Measurements from ENCODE around the gene BBS9. TPM values are rescaled to one million over a fixed set of nuclear protein-coding genes. Genes with fewer than 3 reads are reported as not detected.
"Not testable (repeated sequence)": the region's sequence is repeated elsewhere in the genome, so short reads cannot be mapped to it uniquely, and the experiment has no call there.

The BBS9 gene
- total RNA-seq, 1 experiment from 2014 or later, result 3.8 TPM

DNA sequence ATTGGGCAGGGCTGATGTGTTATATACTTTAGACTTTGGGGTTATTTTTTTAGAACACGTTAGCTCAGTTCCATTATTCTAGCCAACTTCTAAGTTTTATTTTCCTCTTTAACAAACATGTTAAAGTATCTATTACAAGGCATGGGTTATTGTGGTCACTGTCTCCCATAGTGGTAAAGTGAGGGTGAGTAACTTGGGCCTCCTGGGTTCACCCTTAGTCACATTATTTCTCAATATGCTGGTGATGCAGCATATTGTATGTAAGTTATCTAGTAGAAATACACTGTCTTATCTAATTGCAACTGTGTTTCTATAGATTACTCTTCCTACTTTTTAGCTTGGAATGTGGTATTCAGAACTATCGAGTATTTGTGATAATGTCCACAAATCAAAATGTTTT lies 65.9 kb downstream of the BBS9 start:
- DNase-seq (ENCODE audit: low spot score), result no peak

DNA sequence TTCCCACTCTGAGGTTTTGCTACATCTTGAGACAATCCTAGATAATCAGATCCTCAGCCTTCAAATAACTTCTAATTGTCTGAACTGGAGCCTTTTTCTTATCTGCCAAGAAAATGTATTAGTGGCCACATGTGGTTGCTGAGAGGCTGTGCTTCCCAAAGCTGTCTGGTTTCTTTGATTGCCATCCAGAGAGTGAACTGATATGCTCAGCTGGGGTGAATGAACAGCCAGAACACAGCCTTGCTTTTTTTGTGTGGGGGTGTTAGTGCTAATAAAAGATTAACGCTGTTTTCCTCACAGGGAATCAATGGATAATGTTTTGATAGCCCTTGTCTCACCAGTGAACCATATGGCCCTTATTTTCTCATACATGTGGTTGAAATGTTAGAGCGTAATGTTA lies 66.9 kb downstream of the BBS9 start:
- DNase-seq (ENCODE audit: low spot score), result no peak

DNA sequence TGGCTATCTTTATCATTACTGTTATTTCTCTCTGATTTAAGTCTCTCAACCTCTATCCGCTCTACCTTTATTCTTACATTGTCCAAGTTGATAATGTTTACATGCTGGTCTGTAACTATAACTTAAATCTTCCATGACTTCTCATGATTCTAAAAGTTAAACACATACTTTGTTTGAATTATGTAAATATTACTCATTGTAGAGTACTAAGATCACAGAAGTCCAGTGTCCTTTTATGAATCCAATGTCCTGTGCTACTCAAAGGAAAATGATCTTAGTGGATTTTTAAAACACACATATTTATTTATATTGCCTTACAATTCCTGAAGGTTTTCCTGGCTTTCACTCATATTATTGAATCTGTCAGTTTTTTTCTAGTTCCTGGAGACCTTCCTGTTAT lies 70.9 kb downstream of the BBS9 start:
- no peak for DNase-seq (ENCODE audit: low spot score)

DNA sequence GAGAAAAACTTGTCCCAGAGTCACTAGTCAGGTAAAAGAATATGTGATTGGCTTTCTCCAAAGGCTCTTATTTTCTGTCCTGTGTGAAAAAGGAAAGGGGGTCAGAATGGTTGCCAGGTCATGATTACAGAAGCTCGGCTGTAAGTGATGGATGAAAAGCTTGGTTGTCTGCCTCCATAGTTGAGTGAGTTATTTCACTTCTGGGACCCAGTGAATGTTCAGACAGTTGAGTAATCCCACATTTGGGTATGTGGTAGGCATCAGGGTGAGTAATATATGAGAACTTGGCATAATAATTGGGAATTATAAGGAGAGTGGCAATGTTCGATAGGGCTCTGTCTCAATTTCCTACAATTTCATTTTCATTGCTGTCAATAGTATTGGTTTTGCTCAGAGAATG lies 72.5 kb downstream of the BBS9 start:
- DNase-seq (ENCODE audit: low spot score), result no peak

DNA sequence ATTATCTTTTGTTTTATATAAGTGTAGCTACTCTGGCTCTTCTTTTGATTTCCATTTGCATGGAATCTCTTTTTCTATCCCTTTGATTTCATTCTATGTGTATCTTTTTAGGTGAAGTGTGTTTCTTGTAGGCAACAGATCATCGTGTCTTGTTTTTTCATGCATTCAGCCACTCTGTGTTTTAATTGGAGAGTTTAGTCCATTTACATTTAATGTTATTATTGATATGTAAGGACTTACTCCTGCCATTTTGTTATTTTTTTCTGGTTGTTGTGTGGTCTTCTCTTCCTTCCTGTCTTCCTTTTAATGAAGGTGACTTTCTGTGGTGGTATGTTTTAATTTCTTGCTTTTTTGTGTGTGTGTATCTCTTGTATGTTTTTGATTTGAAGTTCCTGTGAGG lies 81.6 kb downstream of the BBS9 start:
- no peak for DNase-seq (ENCODE audit: low spot score)

DNA sequence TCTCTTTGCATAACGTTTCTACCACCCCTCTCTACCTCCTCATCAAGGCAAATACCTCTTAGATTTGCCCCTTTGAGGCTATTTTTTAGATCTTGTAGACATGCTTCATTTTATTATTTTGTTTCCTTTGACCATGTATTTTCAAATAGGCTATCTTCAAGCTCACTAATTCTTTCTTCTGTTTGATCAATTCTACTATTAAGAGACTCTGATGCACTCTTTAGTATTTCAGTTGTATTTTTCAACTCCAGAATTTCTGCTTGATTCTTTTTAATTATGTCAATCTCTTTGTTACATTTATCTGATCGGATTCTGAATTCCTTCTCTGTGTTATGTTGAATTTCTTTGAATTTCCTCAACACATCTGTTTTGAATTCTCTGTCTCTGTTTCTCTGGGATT lies 82.8 kb downstream of the BBS9 start:
- DNase-seq (ENCODE audit: low spot score), result no peak

DNA sequence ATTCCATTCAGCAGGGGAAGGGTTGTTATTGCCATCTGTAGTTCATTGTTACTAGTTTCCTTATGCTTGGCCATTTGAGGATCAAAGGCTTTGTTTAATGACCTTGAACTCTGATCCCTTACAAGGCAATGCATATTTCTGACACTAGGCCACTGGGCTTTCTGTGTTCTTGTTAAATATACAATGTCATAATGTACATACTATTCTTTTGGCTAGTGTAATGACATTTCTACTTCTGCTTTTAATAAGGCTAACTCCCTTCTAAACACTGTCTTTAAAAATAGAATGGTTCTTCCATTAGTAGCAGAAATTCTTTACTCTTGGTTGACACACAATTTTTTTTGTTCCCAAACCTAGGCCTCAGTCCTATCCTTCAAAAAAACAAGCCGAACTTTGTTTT lies 86.6 kb downstream of the BBS9 start:
- no peak for DNase-seq (ENCODE audit: low spot score)

DNA sequence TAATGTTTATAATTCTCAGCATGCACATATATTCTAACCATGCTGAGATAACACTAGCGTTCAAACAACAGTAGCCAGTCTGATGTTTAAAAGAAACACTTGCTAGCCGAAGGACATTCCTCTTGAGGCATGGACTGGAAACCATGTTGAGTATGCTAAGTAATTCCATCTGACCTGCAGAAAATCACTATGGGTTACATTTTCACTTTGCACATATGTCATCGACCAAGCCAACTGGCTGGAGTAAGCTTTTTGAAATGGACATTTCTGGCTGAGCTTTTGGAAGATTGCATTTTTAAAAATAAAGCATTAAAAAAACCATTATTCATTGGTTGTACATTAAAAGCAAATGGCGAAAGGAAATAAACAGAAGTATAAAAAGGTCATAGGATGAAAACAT lies 88.2 kb downstream of the BBS9 start:
- DNase-seq (ENCODE audit: low spot score), result no peak

DNA sequence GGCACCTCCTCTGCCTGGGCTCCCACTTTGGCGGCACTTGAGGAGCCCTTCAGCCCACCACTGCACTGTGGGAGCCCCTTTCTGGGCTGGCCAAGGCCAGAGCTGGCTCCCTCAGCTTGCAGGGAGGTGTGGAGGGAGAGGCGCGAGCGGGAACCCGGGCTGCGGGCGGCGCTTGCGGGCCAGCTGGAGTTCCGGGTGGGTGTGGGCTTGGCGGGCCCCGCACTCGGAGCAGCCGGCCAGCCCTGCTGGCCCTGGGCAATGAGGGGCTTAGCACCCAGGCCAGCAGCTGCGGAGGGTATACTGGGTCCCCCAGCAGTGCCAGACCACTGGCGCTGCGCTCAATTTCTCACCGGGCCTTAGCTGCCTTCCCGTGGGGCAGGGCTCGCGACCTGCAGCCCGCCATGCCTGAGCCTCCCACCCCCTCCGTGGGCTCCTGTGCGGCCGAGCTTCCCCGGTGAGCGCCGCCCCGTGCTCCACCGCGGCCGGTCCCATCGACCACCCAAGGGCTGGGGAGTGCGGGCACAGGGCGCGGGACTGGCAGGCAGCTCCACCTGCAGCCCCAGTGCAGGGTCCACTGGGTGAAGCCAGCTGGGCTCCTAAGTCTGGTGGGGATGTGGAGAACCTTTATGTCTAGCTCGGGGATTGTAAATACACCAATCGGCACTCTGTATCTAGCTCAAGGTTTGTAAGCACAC lies 89.6 kb downstream of the BBS9 start:
- DNase-seq (ENCODE audit: low spot score), result not testable (repeated sequence)

DNA sequence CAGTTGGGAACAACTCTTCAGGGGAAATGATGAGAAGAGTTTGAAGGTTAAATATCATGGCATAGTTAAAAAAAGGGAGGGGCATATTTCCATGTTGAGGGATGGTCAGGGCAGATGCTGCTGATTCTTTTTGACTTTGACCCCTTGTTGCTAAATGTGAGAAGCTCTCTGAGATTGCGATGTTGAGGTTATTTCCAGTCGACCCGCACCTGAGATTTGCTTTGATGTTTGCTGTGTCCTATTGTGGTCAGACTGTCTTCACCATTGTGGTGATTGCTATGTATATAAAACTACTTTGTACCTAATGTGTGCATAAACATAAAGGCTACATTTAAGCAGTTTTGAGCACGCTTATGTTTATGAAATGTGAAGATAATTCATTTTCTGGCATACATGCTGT lies 90.9 kb downstream of the BBS9 start:
- DNase-seq (ENCODE audit: low spot score), result no peak

DNA sequence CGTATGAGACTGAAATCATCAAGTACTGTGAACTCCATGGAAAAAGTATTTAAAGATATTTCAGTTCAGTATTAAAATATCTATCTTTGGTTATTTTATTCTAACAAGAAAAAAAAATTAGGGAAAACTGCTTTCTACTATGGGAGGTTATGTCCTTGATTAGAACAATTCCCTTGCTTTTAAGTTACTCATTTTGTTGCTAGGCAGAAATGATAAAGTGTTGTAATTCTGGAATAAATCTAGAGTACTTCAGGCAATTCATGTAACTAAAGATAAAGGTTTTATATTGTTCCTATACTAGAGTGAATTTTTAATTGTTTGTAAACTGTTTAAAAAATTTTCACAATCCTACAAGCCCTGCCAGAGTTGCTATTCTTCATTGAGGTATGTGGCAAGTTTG lies 92.0 kb downstream of the BBS9 start:
- DNase-seq (ENCODE audit: low spot score), result no peak

DNA sequence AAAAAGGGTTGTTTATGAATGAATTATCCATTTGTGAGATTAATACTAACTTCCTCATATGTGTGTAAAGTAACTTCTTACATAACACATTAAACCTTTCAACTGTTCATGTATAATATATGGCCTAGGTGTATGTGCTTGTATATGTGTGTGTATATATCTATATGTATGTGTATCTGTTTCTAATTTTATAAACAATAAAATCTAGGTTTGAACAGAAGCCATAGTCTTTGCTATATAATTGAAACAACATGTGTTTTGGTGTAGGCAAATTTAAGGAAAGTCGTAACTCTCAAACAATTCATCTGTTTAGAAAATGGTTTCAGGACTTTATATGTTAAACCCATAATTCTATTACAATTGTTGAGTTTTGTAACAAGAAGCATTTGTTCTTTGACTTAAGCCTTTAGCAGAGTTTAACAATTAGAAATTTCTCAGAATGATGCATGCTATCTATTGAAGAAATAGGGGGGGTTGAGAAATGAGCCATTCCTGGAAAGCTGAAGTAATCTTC lies 103.3 kb downstream of the BBS9 start:
- no peak for DNase-seq (ENCODE audit: low spot score)

DNA sequence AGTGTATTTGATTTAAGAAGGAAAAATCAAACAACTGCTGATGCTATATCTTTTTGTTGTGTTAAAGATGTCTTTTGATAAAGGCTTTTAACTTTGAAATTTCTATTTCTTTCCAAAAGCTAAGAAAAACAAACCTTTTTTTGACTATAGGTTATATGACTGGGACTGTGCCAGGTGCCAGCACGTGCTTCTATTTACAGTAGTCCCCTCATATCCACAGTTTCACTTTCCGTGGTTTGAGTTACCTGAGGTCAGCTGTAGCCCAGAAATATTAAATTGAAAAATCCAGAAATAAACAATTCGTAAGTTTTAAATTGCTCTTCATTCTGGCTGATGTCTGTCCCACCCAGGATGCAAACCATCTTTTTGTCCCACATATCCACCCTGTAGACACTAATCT lies 104.3 kb downstream of the BBS9 start:
- DNase-seq (ENCODE audit: low spot score), result no peak

DNA sequence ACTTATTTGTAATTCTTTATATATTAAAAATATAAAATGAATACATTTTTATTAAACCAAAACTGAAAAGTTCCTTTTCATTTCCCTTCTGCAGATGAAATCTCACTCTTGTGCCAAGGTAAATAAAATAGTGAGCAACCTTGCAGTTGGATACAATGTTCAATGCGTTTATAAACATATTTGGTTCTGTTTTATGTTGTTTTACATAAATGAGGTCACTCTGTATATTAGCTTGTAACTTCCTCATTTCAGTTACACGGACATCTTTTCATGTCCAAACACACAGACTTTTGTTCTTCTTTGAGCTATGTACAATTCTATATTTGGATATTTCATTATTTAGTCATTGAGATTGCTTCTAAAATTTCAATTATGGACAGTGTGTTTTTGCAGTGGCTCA lies 107.7 kb downstream of the BBS9 start:
- DNase-seq (ENCODE audit: low spot score), result no peak

DNA sequence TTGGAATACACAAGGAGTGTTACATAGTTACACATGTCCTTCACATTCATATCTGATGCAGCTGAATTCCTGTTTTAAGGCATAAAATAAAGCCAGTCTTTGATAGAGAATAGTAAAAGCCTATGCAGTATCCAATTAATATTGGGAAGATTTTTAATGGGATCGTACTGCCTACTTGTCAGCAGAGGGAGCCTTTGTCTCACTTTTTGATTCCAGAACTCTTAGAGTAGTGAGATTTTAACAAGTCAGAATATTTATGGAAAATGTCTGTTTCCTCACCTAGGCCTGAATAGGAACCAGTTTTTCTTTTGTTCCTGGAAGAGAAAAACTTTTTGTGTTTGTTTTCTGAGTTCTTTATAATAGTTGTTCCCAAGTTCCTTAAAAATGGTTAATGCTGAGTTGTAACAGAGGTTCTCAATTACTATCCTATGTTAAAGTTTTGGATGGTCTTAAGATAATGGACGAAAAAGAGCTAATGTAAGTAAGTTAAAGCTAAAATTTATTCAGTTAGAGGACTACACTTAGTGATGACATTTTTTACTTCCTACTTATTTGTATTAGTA lies 114.0 kb downstream of the BBS9 start:
- DNase-seq (ENCODE audit: low spot score), result peak; percentile 65

DNA sequence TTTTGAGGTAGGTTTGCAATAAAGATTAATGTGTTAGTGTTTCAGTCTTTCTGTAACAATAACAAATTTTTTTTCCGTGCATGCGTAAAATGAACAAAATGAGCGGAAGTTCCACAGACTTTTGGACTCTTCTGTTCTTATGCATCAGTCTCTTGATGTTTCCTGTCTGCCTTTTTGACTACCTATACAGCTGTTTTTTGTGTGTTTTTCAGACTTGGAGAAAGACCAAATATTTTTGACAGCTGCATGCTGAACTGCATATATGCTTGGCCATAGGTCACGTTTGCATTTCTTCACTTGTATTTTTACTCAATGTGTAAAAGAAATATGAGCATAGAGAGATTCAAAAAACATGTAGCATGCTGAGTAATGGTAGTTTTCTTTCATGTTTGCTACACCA lies 119.3 kb downstream of the BBS9 start:
- no peak for DNase-seq (ENCODE audit: low spot score)

DNA sequence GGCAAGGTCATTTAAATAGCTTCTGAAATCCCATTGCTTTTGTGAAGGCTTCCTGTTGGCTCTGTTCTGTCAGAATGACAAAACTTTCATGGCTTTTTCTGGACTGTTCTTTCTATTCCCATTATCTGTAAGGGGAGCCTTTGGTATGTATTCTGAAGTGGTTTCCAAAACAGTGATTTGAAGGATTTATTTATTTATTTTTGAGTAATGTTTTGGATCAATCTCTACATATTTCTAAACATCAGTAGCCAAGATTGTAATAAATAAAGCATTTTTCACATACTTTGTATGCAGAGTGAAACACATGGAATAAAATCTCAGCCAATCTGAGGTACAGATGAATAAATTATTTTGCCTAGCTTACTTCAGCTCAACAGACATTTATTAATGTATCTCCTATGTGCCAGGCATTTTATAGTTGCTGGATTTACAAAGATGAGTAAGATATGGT lies 121.1 kb downstream of the BBS9 start:
- no peak for DNase-seq (ENCODE audit: low spot score)

DNA sequence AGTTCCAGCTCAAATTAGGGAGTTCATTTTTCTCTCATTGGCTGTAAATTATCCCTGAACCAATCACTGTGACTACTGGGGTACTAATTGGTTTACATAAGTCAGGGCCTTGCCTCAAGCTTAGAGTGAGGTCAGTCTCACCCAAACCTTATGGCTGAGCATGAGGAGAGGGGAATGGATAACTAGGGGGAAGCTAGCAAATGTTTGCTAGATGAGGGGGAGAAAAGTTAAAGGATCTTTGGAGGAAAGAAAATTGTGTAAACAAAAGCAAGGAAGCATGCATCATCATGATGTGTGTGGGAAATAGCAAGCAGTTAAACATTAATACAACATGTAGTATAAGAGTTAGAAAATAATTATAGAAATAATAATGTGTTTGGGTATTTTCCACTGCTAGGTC lies 121.9 kb downstream of the BBS9 start:
- DNase-seq (ENCODE audit: low spot score), result no peak

DNA sequence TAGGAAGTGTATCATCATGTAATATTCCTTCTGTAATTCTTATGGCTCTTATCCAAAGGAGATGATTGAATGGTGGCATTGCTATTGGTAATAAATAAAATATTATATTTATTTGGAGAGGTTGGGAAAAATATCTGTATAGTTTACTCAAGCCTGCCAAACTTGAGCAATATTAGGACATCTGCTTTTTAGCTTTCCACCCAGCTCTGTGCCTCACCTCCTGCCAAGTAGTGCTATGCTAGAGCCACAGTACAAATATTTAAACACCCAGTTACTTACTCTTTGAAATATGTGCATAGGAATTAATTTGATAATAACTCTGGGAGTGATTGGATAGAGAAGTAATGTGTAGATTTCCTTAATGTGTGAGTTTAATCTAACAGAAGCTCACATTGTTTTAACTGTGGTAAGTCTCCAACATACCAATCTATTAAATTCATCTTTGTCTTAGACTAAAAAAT lies 129.2 kb downstream of the BBS9 start:
- DNase-seq (ENCODE audit: low spot score), result no peak

DNA sequence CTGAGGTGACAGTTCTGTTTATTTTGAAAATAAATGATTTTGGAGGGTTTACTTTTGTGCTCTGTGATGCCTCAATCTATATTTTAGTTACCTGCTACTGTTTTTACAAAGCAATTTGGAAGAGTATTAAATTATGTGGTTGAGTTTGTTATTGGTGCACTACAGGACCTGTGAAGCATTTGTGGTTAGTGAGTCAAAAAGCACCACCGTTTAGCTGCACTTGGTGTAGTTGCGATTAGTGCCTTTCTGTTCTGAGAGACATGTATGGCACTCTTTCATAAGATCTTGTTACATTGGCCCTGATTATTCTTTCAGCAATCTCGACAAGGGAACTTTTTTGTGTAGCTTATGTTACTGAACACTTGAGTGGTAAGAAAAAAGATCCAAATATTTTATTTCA lies 132.2 kb downstream of the BBS9 start:
- DNase-seq (ENCODE audit: low spot score), result no peak

DNA sequence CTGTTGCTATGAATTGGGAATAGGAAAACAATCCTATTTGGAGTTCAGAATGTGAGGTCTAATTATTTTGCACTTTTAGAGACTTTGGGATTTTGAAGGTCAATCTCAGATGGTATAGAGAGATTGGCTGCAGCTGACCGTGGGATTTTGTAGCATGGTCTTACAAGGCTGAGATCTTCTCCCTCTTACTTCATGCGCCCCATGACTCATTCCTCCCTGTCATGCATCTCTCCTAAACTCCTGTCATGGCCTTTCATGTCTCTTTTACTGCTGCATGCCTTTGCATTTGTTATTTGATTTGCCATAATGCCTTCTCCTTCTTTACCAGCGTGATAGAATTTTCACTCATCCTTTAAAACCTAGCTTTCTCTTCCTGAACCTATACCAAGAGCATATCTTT lies 133.1 kb downstream of the BBS9 start:
- DNase-seq (ENCODE audit: low spot score), result no peak

DNA sequence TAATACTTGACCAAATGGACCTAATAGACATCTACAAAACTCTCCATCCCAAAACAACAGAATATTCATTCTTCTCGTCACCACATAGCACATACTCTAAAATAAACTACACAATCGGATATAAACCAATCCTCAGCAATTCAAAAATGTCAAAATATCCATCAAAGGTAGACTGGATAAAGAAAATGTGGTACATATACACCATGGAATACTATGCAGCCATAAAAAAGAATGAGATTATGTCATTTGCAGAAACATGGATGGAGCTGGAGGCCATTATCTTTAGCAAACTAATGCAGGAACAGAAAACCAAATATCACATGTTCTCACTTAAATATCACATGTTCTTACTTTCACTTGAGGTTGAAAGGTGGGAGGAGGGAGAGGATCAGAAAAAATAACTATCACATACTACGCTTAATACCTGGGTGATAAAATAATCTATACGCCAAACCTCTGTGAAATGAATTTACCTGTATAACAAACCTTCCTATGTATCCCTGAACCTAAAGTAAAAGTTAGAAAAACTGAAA lies 142.5 kb downstream of the BBS9 start:
- not testable (repeated sequence) for DNase-seq (ENCODE audit: low spot score)

DNA sequence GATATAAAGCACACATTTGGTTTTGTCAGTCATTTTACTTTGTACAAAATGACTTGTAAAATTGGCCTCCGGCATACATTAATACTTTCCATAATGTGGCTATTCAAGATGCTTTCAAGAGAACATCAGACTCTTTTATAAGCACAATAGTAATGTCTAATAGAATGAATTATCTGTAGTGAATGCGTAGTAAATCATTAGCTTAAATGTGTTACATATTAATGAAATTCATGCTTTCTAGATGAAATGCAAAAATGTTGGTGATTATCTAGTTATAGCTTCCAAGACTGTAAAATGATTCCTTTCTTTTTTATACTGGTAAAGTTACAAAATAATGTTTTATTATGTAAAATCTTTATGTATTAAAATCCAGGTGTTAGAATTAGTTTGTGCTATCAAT lies 144.0 kb downstream of the BBS9 start:
- no peak for DNase-seq (ENCODE audit: low spot score)
